Measurements from ENCODE around the gene PRRC2C. TPM values are rescaled to one million over a fixed set of nuclear protein-coding genes. Genes with fewer than 3 reads are reported as not detected.
"Not testable (repeated sequence)": the region's sequence is repeated elsewhere in the genome, so short reads cannot be mapped to it uniquely, and the experiment has no call there.

PRRC2C gene
- total RNA-seq, 1 donor from 2014 or later, result 155 TPM

- intact Hi-C loops (cut with DNase I), result no loop called here
- H3K4me1 ChIP-seq, result no peaks in the 10 kb centered on the region
- peak; percentile 62 for ATAC-seq
- no peak overlapping the region for H3K4me3 ChIP-seq
- H3K27me3 ChIP-seq, result no peaks in the 10 kb centered on the region
- H3K27ac ChIP-seq, result no peak overlapping the region
- TF ChIP-seq CTCF (IDR thresholded peaks at IDR 0.05), result no peak
- H3K36me3 ChIP-seq, result peaks cover 20% of the 10 kb centered on the region
- H3K9me3 ChIP-seq, result no peaks in the 10 kb centered on the region
- no peak for DNase-seq
Observed at GRCh38 chr1:171597203-171597602, 111.9 kb downstream of the PRRC2C start.

DNA sequence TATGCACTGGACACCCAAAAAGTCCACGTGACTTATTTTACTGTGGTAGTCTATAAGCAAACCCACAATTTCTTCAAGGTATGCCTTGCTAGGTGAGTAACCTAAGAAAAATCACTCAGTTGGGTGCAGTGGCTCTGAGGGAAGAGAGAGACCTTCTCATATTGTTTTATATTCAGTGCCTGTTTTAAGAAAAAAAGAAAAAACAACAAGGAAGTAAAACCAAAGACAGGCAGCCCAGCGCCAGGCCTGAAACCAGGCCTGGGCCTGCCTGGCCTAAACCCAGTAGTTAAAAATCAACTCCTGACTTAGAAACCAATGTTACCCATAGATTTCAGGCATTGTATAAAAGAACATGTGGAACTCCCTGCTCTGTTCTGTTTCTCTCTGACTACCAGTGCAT lies 115.0 kb downstream of the PRRC2C start:
- H3K36me3 ChIP-seq; H3K9me3 ChIP-seq; ATAC-seq; H3K27me3 ChIP-seq; H3K4me1 ChIP-seq; H3K4me3 ChIP-seq; intact Hi-C loops (cut with DNase I); H3K27ac ChIP-seq; DNase-seq: not testable (repeated sequence)

- no peaks in the 10 kb centered on the region for H3K36me3 ChIP-seq
- H3K4me3 ChIP-seq, result no peak overlapping the region
- no peak for DNase-seq
- no peaks in the 10 kb centered on the region for H3K27me3 ChIP-seq
- H3K9me3 ChIP-seq, result no peaks in the 10 kb centered on the region
- no peak for TF ChIP-seq CTCF (IDR thresholded peaks at IDR 0.05)
- no peak overlapping the region for H3K27ac ChIP-seq
- H3K4me1 ChIP-seq, result no peaks in the 10 kb centered on the region
- intact Hi-C loops (cut with DNase I), result no loop called here
- no peak for ATAC-seq
Observed at GRCh38 chr1:171600862-171601261, 115.5 kb downstream of the PRRC2C start.

GRCh38 chr1:171603042-171603441 lies 117.7 kb downstream of the PRRC2C start:
- H3K27ac ChIP-seq; H3K9me3 ChIP-seq; H3K27me3 ChIP-seq; H3K4me3 ChIP-seq; ATAC-seq; intact Hi-C loops (cut with DNase I); DNase-seq; H3K36me3 ChIP-seq; H3K4me1 ChIP-seq: not testable (repeated sequence)

GRCh38 chr1:171606402-171606941 lies 121.1 kb downstream of the PRRC2C start:
- Histone ChIP-seq H3K27me3 (no peaks in the 10 kb centered on the region), H3K4me3 (no peak overlapping the region), H3K36me3 (no peaks in the 10 kb centered on the region), H3K9me3 (no peaks in the 10 kb centered on the region), H3K4me1 (no peaks in the 10 kb centered on the region), H3K27ac (no peak overlapping the region)
- no peak for TF ChIP-seq CTCF (IDR thresholded peaks at IDR 0.05)
- no peak for DNase-seq
- ATAC-seq, result no peak
- intact Hi-C loops (cut with DNase I), result no loop called here

DNA sequence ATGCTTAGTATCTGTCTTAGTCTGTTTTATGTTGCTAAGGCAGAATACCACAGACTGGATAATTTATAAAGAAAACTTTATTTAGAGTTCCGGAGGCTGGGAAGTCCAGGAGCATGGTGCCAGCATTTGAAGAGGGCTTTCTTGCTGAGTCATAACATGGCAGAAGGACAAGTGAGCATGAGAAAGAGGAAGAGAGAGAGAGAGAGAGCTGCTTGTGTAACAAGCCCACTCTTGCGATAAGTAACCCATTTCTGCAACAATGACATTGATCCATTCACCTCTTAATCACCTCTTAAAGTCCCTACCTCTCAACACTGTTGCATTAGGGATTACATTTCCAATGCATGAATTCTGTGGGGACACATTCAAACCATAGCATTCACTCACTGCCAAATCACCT lies 125.1 kb downstream of the PRRC2C start:
- TF ChIP-seq CTCF (IDR thresholded peaks at IDR 0.05), result no peak
- no peaks in the 10 kb centered on the region for H3K27me3 ChIP-seq
- H3K4me1 ChIP-seq, result no peaks in the 10 kb centered on the region
- no peak overlapping the region for H3K27ac ChIP-seq
- H3K4me3 ChIP-seq, result no peak overlapping the region
- intact Hi-C loops (cut with DNase I), result no loop called here
- ATAC-seq (peak; percentile 41), DNase-seq (no peak)
- no peaks in the 10 kb centered on the region for H3K36me3 ChIP-seq
- H3K9me3 ChIP-seq, result no peaks in the 10 kb centered on the region

DNA sequence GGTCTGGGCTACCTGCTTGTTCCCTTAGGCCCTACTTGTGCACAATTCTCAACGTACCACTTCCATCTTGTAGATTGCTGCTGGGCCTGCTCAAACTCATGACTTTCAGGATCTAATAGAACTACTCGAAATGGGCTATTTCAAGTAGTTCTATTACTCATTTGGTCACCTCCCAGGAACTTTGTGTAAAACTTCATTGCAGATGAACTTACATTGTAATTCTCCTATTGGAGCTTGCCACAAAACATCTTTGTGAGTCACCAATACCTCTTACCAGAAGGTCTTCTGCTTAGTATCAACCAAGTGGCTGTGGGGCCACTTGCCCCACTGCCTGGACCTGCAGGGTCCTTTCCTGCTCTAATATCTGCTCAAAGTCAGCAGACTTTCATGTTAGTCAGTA lies 126.0 kb downstream of the PRRC2C start:
- H3K9me3 ChIP-seq, result no peaks in the 10 kb centered on the region
- no peak for TF ChIP-seq CTCF (IDR thresholded peaks at IDR 0.05)
- H3K27ac ChIP-seq, result no peak overlapping the region
- intact Hi-C loops (cut with DNase I), result no loop called here
- H3K27me3 ChIP-seq, result no peaks in the 10 kb centered on the region
- H3K36me3 ChIP-seq, result no peaks in the 10 kb centered on the region
- H3K4me3 ChIP-seq, result no peak overlapping the region
- DNase-seq (no peak), ATAC-seq (no peak)
- H3K4me1 ChIP-seq, result no peaks in the 10 kb centered on the region
